ENCODE data around the gene FBXO31.

- TF ChIP-seq CTCF (IDR thresholded peaks at IDR 0.05; ENCODE audit: extremely low read depth in 1 of 2, insufficient read depth in 1 of 2, low read depth in 1 of 2, low read length in 2 of 2): no peak
- TF ChIP-seq POLR2AphosphoS5 (IDR thresholded peaks at IDR 0.05; ENCODE audit: insufficient read depth, low read depth, low read length): no peak
- TF ChIP-seq POLR2A (IDR thresholded peaks at IDR 0.05; ENCODE audit: low read depth, low read length): no peak
- no peak for TF ChIP-seq EZH2 (IDR thresholded peaks at IDR 0.05; ENCODE audit: borderline replicate concordance, low read depth, low read length, severe bottlenecking)
- no peak for TF ChIP-seq GATA2 (IDR thresholded peaks at IDR 0.05; ENCODE audit: insufficient read depth, insufficient read length, low read depth, low read length)
- no peak for TF ChIP-seq MAX (IDR thresholded peaks at IDR 0.05; ENCODE audit: insufficient read depth, insufficient read length)
Observed at GRCh38 chr16:87333101-87333500, 50.5 kb downstream of the FBXO31 start.

All from endothelial cell of umbilical vein (primary cell).